SK-MEL-5 (cell line): ENCODE results near the gene STX8. TPM values are rescaled to one million over a fixed set of nuclear protein-coding genes. Genes with fewer than 3 reads are reported as not detected.

Source experiments
- DNase-seq: peaks from one replicate; pipeline ENCODE4 v3.0.0-alpha.2; 2016; ENCODE audit warnings: low read depth, low spot score
- in situ Hi-C: cut with HindIII; loops from 2 replicates; pipeline ENCODE4 v1.10.0; 2016; ENCODE audit warnings: low sequenced_read_pairs, high pct_unique_total_duplicates, low pct_unique_long_range_greater_than_20kb
- total RNA-seq: library from RNA; depleted of rRNA; stranded (reverse); fragments of >200 nt; shearing (Covaris generic); gene quantifications from 2 replicates; pipeline ENCODE4 v1.2.3, GENCODE V29; 2014

Gene STX8
- total RNA-seq, 1 experiment from 2014 or later = 138 TPM

GRCh38 chr17:9237053-9237410, 338.6 kb downstream of the STX8 start:
- DNase-seq = no peak
- in situ Hi-C loops = no loop called here

GRCh38 chr17:9236286-9237052, 339.2 kb downstream of the STX8 start:
- no peak for DNase-seq
- in situ Hi-C loops = no loop called here

GRCh38 chr17:9235346-9235745, 340.3 kb downstream of the STX8 start:
- DNase-seq = no peak
- in situ Hi-C loops = no loop called here

GRCh38 chr17:9234389-9234945, 341.2 kb downstream of the STX8 start:
- no peak for DNase-seq
- in situ Hi-C loops = no loop called here

- in situ Hi-C loops = no loop called here
- no peak for DNase-seq
Measured at GRCh38 chr17:9233761-9234160, 341.9 kb downstream of the STX8 start.

- in situ Hi-C loops = no loop called here
- DNase-seq = no peak
Measured at GRCh38 chr17:9233271-9233599, 342.4 kb downstream of the STX8 start.

- no peak for DNase-seq
- in situ Hi-C loops = no loop called here
Measured at GRCh38 chr17:9232591-9233270, 342.9 kb downstream of the STX8 start.

GRCh38 chr17:9232155-9232475, 343.5 kb downstream of the STX8 start:
- in situ Hi-C loops = no loop called here
- DNase-seq = no peak

GRCh38 chr17:9231449-9232154, 344.0 kb downstream of the STX8 start:
- in situ Hi-C loops = no loop called here
- no peak for DNase-seq

GRCh38 chr17:9230861-9231260, 344.8 kb downstream of the STX8 start:
- in situ Hi-C loops = no loop called here
- no peak for DNase-seq

GRCh38 chr17:9230346-9230745, 345.3 kb downstream of the STX8 start:
- DNase-seq = no peak
- in situ Hi-C loops = no loop called here

- in situ Hi-C loops = no loop called here
- DNase-seq = no peak
Measured at GRCh38 chr17:9229826-9230201, 345.8 kb downstream of the STX8 start.

GRCh38 chr17:9229160-9229825, 346.3 kb downstream of the STX8 start:
- no peak for DNase-seq
- in situ Hi-C loops = no loop called here

- DNase-seq = no peak
- in situ Hi-C loops = no loop called here
Measured at GRCh38 chr17:9228408-9229159, 347.0 kb downstream of the STX8 start.

GRCh38 chr17:9227819-9228407, 347.7 kb downstream of the STX8 start:
- in situ Hi-C loops = no loop called here
- DNase-seq = no peak

GRCh38 chr17:9226794-9227135, 348.9 kb downstream of the STX8 start:
- in situ Hi-C loops = no loop called here
- no peak for DNase-seq

GRCh38 chr17:9226130-9226793, 349.4 kb downstream of the STX8 start:
- DNase-seq = no peak
- in situ Hi-C loops = no loop called here
